IPS-20b (cell line): ENCODE data around the gene TXK.

ENCODE experiments used
- H3K27ac ChIP-seq: one replicate; pipeline ENCODE4 v1.5.1; 2013; ENCODE audit warnings: low read length
- H3K27me3 ChIP-seq: 2 replicates; pipeline ENCODE4 v1.6.1; 2013; ENCODE audit warnings: mild to moderate bottlenecking, low read length, inconsistent platforms; ENCODE audit not compliant: insufficient read depth
- H3K36me3 ChIP-seq: 2 replicates; pipeline ENCODE4 v1.6.1; 2013; ENCODE audit warnings: low read depth, mild to moderate bottlenecking, inconsistent platforms, low read length, moderate library complexity; ENCODE audit not compliant: insufficient read depth
- H3K4me1 ChIP-seq: 2 replicates; pipeline ENCODE4 v1.6.1; 2013; ENCODE audit warnings: mild to moderate bottlenecking, control low read depth, inconsistent platforms, low read length, moderate library complexity; ENCODE audit not compliant: insufficient read depth
- H3K4me3 ChIP-seq: 2 replicates; pipeline ENCODE4 v1.5.1; 2013; ENCODE audit warnings: mild to moderate bottlenecking, low read length, inconsistent platforms
- H3K9ac ChIP-seq: 2 replicates; pipeline ENCODE4 v1.6.1; 2013; ENCODE audit warnings: low read depth, mild to moderate bottlenecking, inconsistent platforms, low read length, moderate library complexity
- H3K9me3 ChIP-seq: 2 replicates; pipeline ENCODE4 v1.6.1; 2013; ENCODE audit warnings: mild to moderate bottlenecking, low read depth, low read length, inconsistent platforms; ENCODE audit not compliant: insufficient read depth

The TXK gene

GRCh38 chr4:48071191-48071590 is 62.9 kb downstream of the TXK start:
- H3K27ac ChIP-seq = no peak overlapping the region
- no peaks in the 10 kb centered on the region for H3K27me3 ChIP-seq
- H3K4me3 ChIP-seq = no peak overlapping the region
- H3K4me1 ChIP-seq = no peaks in the 10 kb centered on the region
- no peaks in the 10 kb centered on the region for H3K36me3 ChIP-seq
- H3K9ac ChIP-seq = no peak overlapping the region
- no peaks in the 10 kb centered on the region for H3K9me3 ChIP-seq

GRCh38 chr4:48069026-48069425 is 65.0 kb downstream of the TXK start:
- no peak overlapping the region for H3K4me3 ChIP-seq
- no peaks in the 10 kb centered on the region for H3K4me1 ChIP-seq

DNA sequence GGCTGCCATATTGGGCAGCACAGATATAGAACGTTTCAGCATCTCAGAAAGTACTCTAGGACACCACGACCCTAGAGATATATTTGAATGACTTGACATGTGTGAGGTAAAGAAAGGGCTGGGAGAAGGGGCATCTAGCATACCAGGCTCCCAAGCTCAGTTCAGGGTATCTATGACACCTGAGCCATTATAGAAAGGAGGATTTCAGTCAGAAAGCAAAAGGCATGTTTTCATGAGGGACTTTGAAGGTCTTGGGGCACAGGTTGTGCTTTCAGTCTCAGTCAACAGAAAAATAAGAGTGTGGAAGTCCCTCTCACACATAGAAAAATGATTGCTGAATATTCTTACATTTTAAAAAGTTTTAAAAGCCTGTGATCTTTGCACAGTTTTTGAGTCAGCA is 65.9 kb downstream of the TXK start:
- H3K27me3 ChIP-seq = no peaks in the 10 kb centered on the region
- H3K9me3 ChIP-seq = no peaks in the 10 kb centered on the region
- H3K4me1 ChIP-seq = no peaks in the 10 kb centered on the region
- no peak overlapping the region for H3K9ac ChIP-seq
- H3K36me3 ChIP-seq = no peaks in the 10 kb centered on the region
- no peak overlapping the region for H3K4me3 ChIP-seq
- H3K27ac ChIP-seq = no peak overlapping the region

More at GRCh38 chr4:48069026-48069425, 65.0 kb downstream of the TXK start:
- no peaks in the 10 kb centered on the region for H3K36me3 ChIP-seq
- H3K27ac ChIP-seq = no peak overlapping the region
- no peaks in the 10 kb centered on the region for H3K9me3 ChIP-seq
- H3K27me3 ChIP-seq = no peaks in the 10 kb centered on the region
- H3K9ac ChIP-seq = no peak overlapping the region

DNA sequence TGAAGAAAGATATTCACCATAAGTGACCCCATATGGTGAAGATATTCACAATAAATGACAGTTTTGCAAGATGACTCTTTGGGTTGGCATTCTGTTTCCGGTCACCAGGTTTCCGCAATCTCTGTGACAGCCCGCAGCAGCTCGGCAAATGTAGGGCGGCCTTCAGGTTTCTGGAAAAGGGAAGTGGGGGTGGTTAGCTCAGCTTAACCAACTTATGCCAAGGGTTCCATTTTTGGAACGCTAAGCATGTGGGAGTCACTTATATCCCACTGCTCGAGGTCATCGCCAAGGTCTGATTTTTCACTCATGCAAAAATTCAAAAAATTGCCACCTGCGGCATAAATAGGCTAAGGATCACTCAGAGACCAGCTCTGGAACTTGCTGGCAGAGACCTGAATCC is 66.5 kb downstream of the TXK start:
- Histone ChIP-seq H3K4me3 (no peak overlapping the region), H3K27ac (no peak overlapping the region), H3K9ac (no peak overlapping the region), H3K27me3 (no peaks in the 10 kb centered on the region), H3K4me1 (no peaks in the 10 kb centered on the region), H3K36me3 (no peaks in the 10 kb centered on the region), H3K9me3 (no peaks in the 10 kb centered on the region)

GRCh38 chr4:48065587-48066052 is 68.4 kb downstream of the TXK start:
- Histone ChIP-seq H3K27me3 (no peaks in the 10 kb centered on the region), H3K9ac (no peak overlapping the region), H3K27ac (no peak overlapping the region), H3K4me1 (no peaks in the 10 kb centered on the region), H3K4me3 (no peak overlapping the region), H3K36me3 (no peaks in the 10 kb centered on the region), H3K9me3 (no peaks in the 10 kb centered on the region)

- Histone ChIP-seq H3K27me3 (no peaks in the 10 kb centered on the region), H3K9ac (no peak overlapping the region), H3K4me3 (no peak overlapping the region), H3K36me3 (no peaks in the 10 kb centered on the region), H3K27ac (no peak overlapping the region), H3K4me1 (no peaks in the 10 kb centered on the region), H3K9me3 (no peaks in the 10 kb centered on the region)
Observed at GRCh38 chr4:48064349-48064748, 69.7 kb downstream of the TXK start.

GRCh38 chr4:48058617-48059530 is 75.2 kb downstream of the TXK start:
- H3K4me1 ChIP-seq = no peaks in the 10 kb centered on the region
- no peaks in the 10 kb centered on the region for H3K9me3 ChIP-seq
- no peak overlapping the region for H3K9ac ChIP-seq
- H3K27me3 ChIP-seq = no peaks in the 10 kb centered on the region
- H3K4me3 ChIP-seq = no peak overlapping the region
- H3K27ac ChIP-seq = no peak overlapping the region
- H3K36me3 ChIP-seq = no peaks in the 10 kb centered on the region

DNA sequence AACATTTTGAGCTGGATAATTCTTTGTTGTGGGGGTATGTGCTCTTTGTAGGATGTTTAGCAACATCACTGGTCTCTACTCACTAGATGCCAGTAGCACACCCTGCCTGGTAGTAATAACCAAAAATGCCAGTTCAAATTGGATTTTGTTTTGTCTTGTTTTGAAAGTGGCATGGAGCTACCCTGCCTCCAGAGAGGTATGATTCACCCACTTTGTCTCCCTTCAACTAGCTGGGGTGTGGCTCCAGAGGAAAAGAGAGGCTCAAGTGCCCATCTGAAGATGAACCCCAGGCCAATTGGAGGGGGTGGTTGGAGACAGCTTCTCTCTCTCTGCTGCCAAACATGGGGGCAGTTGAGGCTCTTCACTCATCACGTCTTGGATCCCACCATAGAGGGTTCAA is 83.0 kb downstream of the TXK start:
- H3K9me3 ChIP-seq = no peaks in the 10 kb centered on the region
- no peak overlapping the region for H3K4me3 ChIP-seq
- no peaks in the 10 kb centered on the region for H3K36me3 ChIP-seq
- no peak overlapping the region for H3K27ac ChIP-seq
- H3K4me1 ChIP-seq = no peaks in the 10 kb centered on the region
- H3K27me3 ChIP-seq = no peaks in the 10 kb centered on the region
- no peak overlapping the region for H3K9ac ChIP-seq

DNA sequence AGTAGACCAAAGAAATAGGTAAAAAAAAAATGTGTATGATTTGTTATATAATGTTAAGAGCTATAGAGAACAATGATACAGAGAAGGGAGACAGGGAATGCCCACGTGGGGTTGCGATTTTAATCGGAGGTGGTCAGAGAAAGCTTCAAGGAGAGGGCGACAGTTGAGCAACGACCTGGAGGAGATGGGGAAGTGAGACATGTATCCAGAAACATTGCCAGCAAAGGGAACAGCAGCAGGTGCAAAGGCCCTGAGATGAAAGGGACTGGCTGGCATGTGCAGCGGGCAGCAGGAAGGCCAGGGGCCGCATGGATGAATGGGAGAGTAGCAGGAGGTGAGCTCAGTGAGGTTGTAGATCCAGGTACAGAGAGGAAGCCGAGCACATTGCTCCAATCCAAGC is 84.6 kb downstream of the TXK start:
- Histone ChIP-seq H3K27me3 (no peaks in the 10 kb centered on the region), H3K9ac (no peak overlapping the region), H3K4me3 (no peak overlapping the region), H3K9me3 (no peaks in the 10 kb centered on the region), H3K27ac (no peak overlapping the region), H3K4me1 (no peaks in the 10 kb centered on the region), H3K36me3 (no peaks in the 10 kb centered on the region)

DNA sequence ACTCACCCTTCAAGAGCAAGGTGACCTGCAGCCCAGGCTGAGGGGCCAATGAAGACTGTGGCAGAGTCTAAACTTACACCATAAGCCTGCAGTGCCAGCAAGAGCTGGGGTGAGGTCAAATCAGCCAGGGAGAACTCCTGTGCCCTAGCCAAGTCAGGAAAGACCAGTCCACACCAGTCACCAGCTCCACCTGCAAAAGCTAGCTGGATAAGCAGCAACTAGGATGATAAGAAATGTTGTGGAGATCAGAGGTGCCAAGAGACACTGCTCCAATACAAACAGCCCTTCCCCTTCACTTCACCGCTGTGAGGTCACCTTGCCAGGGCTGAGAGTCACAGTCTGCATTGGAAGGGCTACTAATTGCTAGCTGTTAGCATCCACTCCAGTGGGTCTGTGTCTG is 86.2 kb downstream of the TXK start:
- Histone ChIP-seq H3K27ac (no peak overlapping the region), H3K36me3 (no peaks in the 10 kb centered on the region), H3K9me3 (no peaks in the 10 kb centered on the region), H3K27me3 (no peaks in the 10 kb centered on the region), H3K9ac (no peak overlapping the region), H3K4me3 (no peak overlapping the region), H3K4me1 (no peaks in the 10 kb centered on the region; the same call in 1 of the 2 replicates)

DNA sequence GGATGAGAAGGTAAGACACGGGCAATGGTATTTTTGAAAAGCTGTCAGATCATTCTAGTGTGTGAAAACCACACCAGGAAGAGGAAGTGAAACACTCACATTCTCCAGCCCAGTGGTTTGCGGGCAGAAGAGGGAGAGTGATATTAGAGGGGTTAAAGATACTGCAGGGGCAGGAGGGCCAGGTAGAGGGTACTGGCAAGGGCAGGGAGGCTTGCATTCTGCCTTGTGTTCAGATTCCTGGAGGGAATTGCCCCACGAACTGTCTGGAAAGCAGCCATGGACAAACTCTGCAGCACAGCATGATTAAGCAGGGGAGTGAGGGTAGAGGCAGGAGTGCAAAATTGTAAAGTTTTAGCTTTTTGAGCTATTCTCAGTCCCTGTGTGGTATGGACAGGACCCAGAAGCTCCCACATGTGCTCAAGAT is 86.6 kb downstream of the TXK start:
- H3K27ac ChIP-seq = no peak overlapping the region
- no peaks in the 10 kb centered on the region for H3K9me3 ChIP-seq
- H3K36me3 ChIP-seq = no peaks in the 10 kb centered on the region
- H3K9ac ChIP-seq = no peak overlapping the region
- H3K27me3 ChIP-seq = no peaks in the 10 kb centered on the region
- H3K4me1 ChIP-seq = no peaks in the 10 kb centered on the region; the same call in 1 of the 2 replicates
- H3K4me3 ChIP-seq = no peak overlapping the region

- Histone ChIP-seq H3K4me3 (no peak overlapping the region), H3K4me1 (no peaks in the 10 kb centered on the region; the same call in 1 of the 2 replicates), H3K36me3 (no peaks in the 10 kb centered on the region), H3K27ac (no peak overlapping the region), H3K27me3 (no peaks in the 10 kb centered on the region), H3K9me3 (no peaks in the 10 kb centered on the region), H3K9ac (no peak overlapping the region)
Observed at GRCh38 chr4:48046059-48046458, 88.0 kb downstream of the TXK start.
